Stimulated activated CD4-positive, alpha-beta T cell treated with anti-CD3 and anti-CD28 coated beads, Interleukin-2, amount 100 ng/mL, for 24 hours (primary cell): ENCODE results near the gene IL22RA2.

Experiments used
- DNase-seq, 2 donors: peaks; one replicate each; pipeline ENCODE4 v3.0.0-alpha.2; 2020

Gene IL22RA2

DNA sequence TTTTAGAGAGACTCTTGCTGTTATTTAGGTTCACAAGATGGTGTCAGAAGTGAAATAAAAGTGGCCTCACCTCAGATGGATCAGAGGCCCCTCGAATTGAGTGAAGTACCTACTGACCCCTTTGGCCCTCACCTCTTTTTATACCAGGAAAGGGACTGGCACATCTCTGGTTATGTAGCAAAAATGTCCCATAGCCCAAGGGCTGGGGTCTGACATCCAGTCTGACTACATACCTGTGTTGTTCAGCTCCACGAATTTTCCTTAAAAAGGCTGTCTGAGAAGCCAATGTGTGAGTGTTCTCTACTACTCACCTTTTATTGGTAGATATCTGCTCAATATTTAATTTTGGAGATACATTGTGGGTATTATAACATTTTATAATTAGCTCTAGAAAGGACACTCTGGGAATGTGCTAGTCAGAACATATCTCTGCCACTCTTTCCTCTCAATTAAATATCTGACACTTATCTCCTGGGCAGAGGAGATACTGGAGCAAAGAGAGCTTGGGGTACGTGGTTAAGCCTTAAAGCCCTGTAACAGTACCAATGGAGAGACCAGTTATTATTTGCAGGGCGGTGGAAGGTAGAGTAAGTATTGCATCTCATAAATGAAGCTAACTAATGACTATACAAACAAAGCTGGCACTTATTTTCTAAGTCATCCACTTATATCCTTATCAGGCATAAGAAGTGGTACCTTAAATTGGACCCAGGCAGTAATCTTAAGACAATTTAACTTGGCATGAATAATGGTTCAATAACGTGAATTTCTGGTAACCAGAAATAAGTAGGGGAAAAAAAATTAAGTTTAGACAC is 20.0 kb upstream of the IL22RA2 start:
- DNase-seq: no peak

DNA sequence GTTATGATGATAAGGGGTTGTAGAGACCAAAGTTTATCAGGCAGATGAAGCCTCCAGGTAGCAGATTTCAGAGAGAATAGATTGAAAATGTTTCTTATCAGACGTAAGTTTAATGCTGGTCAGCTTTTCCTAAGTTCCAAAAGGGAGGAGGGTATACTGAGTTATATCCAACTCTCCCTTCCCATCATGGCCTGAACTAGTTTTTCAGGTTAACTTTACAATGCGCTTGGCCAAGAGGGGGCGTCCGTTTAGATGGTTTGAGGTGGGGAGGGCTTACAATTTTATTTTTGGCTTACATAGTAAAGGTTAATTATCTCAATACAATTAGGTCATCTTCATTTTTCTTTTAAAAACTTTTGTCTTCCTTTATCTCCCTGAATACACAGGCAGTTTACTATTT is 19.4 kb upstream of the IL22RA2 start:
- no peak for DNase-seq

GRCh38 chr6:137191670-137192069 is 18.2 kb upstream of the IL22RA2 start:
- no peak for DNase-seq

- no peak for DNase-seq
These were observed 17.8 kb upstream of the IL22RA2 start for GRCh38 chr6:137191236-137191635.

DNA sequence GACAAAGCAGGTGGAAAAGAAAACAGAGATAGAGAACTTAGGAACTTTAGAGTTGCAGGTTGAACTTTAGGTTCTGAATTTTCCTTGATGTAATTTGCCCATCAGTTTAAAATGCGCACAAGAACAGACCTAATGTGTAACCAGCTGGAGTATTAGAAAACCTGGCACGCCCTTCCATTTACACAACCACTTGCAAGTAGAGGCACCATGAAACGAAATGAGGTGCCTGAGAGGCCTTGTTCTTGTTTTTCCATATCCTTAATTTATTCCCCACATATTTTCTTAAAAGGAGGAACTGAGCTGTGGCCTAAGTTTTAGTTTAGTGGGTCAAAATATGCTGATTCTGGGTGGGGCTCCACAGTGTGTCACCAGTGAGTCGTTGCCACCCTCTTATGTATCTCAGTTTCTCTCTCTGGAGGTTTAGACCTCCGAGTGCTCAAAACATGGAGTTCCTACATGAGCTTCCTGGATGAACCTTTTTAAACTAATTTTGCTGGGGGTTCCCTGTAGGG is 17.2 kb upstream of the IL22RA2 start:
- no peak for DNase-seq

DNA sequence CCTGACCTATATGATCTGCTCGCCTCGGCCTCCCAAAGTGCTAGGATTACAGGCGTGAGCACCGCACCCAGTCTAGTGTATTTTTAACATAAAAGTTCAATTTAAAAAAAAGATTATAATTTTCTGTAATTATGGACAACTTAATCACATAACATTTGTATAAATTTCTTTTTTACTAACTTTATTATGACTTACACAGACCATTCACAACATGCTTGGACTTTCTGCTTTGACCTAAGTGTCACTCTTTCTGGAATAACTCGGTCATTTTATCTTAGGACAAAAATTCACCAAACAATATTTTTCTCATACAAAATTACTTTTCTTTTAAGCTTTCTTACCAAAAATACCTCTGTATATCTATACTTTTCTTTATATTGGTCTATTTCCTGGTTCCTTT is 15.4 kb upstream of the IL22RA2 start:
- DNase-seq: no peak

GRCh38 chr6:137185290-137185689 is 11.8 kb upstream of the IL22RA2 start:
- DNase-seq: no peak

DNA sequence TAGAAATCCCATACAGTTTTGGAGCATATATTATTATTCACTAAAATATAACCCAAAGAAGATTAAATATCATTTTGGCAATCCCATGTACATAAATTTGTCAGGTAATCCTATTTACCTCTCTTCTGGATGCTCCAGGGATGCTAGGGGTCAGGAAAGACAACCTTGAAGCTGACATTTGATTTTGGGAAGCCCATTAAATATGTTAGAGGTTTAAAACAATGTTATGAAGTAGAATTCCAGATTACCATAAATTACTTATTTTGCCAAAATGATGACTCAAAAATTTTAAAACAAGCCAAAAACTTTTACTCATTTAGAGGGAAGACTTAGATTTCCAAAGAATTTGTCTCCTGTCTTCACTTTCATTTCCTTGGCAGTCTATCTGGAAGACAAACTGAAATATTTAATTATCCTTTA is 9.2 kb upstream of the IL22RA2 start:
- no peak for DNase-seq

GRCh38 chr6:137181891-137182653 is 8.6 kb upstream of the IL22RA2 start:
- DNase-seq: no peak

DNA sequence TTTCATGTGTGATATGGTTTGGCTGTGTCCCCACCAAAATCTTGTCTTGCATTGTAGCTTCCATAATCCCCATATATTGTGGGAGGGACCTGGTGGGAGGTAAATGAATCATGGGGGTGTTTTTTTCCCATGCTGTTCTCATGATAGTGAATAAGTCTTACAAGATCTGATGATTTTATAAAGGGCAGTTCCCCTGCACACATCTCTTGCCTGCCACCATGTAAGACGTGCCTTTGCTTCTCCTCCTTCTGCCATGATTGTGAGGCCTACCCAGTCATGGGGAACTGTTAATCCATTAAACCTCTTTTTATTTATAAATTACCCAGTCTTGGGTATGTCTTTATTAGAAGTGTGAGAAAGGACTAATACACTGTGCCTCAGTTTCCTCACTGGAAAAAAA is 4.2 kb upstream of the IL22RA2 start:
- no peak for DNase-seq

- no peak for DNase-seq
These were observed 3.3 kb upstream of the IL22RA2 start for GRCh38 chr6:137176729-137177128.

DNA sequence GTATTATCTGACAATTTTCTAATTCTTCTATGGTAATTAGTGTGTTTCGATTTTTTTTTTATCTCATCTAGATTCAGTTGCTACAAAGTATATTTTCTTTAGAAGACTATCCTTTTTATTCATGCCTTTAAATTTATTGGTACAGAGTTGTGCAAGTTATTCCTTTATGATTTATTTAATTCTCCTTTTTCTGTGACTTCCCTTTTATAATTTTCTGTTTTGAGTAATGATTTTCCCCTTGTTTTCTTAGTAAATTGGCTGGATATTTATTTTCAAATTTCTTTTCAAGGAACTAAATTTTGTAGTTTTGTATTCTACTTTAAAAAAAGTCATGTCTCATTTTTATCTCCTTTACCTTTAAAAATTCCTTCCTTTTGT is 2.4 kb upstream of the IL22RA2 start:
- DNase-seq: no peak

- DNase-seq: no peak
These were observed 1.9 kb upstream of the IL22RA2 start for GRCh38 chr6:137175157-137175867.

DNA sequence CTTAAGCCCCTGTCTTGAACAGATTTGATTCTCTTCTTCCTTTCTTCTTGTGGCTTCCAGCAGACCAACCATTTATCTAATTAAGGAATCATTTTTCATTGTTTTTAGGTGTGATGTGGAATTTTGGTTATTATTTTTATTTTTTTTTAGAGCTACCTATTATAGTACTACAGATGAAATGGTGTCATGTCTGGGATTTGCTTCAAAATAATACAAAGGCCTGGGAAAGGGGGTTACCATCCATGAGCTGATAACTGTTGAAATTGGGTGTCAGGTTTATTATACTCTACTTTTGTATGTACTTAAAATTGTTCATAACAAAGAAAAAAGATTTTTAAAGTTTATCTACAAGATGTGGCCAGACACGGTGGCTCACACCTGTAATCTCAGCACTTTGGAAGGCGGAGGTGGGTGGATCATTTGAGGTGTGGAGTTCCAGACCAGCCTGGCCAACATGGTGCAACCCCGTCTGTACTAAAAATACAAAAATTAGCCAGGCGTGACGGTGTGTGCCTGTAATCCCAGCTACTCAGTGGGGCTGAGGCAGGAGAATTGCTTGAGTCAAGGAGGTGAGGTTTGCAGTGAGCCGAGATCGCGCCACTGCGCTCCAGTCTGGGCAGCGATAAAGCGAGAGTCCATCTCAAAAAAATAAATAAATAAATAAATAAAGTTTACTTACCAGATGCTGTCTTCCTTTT is 561 bp downstream of the IL22RA2 start:
- DNase-seq: no peak

DNA sequence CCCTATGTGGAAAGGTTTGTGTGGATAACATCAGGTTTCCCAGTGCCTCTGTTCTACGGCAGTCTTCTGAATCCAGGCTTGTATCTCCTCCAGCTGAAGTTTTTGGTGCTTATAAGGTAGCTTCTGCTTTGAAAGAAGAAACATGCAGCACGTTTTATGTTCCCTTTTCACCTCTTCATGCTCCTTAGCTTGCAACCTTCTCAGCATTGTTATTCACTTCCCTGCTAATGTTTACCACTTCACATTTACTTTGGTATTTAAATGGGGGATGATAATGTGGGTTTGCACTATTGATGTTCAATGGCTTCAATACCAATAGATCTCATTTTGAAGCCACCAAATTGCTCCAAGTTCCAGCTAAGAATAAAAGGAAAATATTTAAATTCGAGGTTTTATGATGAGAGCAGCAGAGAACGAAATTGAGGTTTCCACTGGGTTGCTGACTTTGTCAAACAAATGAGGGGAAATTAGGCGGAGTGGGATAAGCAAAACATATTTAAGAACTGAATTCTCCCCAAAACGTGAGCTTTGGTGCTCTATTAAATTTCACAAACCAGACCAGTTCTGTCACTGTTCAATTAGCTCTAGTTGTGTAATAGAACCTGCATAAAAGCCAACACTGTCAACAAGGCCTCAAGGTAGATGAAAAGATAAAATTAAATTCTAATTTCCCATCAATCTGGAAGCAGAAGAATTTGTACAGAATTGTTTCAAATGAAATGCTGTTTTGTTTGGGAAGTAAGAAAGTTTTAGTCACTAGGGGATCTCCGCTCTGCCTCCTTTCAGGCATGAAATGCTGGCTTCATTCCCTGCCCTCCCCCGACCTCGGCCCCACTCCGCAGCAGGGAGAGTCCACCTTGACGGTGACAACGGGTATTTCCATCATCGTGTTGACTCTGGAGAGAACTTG is 1.4 kb downstream of the IL22RA2 start:
- DNase-seq: no peak

GRCh38 chr6:137171053-137171374 is 2.4 kb downstream of the IL22RA2 start:
- no peak for DNase-seq

GRCh38 chr6:137170266-137171052 is 3.0 kb downstream of the IL22RA2 start:
- no peak for DNase-seq

DNA sequence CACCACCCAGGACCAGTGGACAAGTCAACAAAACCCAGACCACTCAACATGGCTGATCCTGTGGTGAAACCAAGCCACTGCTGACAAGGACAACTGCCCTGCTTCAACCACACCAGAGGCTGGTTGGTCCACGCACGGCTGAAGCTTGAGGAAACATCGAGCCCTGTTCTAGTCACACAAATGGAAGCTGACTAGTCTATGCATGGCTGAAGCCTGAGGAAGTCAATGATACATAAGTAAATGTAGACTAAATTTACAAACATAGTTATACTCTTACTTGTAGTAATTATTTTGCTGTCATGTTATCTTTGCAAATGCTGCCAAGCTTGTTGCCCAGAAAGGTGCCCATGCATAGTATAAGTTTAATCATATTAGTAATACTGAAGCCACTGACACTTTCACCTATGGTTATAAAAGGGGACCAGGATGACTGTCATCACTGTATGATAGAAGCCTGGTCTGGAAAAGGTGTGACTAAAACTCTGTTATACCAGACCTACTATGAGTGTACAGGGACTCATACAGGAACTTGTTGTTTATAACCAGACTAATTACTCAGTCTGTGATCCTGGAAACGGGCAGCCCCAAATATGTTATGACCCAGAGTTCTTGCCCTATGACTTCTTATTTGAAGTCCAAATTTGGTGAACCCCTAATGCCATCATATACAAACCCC is 5.6 kb downstream of the IL22RA2 start:
- no peak for DNase-seq

DNA sequence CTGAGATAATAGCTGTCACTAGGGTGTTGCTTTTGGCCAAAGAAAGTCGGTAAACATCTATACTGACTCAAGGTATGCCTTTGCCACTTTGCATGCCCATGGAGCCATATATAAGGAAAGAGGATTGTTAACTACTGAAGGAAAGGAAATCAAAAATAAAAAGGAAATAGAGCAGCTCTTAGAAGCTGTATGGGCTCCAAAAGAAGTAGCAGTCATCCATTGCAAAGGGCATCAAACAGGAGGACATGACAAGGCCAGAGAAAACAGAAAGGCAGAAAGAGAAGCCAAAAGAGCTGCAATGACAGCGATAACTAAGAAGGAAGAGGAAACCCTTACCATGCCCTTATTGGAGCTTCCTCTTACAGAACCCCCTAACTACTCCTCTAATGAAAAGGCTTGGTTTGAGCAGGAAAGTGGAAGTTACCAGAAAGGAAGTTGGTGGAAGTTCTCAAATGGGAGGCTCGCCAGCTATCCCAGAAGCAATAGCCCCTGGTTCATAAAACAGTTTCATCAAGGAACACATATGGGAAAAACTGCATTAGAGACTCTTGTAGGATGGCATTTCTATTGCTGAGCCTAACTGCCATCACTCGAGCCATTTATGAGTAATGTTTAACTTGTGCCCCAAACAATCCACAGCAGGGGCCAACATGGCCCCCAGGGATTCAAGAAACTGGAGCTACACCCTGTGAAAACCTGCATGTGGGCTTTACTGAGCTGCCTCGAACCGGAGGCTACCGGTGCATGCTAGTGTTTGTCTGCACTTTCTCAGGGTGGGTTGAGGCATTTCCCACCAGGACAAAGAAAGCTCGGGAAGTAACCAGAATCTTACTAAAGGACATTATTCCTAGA is 7.0 kb downstream of the IL22RA2 start:
- DNase-seq: no peak
